GM19468 (cell line): ENCODE measurements around the gene GRWD1.

ENCODE experiments used
- ATAC-seq: cut with Tn5 transposase; IDR thresholded peaks from one replicate; pipeline ENCODE4 v1.9.1; 2021; ENCODE audit warnings: mild to moderate bottlenecking, moderate library complexity, moderate number of reproducible peaks; ENCODE audit not compliant: unreplicated experiment; ENCODE audit errors: extremely low read depth

Gene GRWD1

GRCh38 chr19:48455171-48455907, 9.6 kb downstream of the GRWD1 start, which contains the start of gene KCNJ14:
KCNJ14 (plus strand) TSS chr19:48455574; CDS start chr19:48461725, 6,151 bp downstream.
- no peak for ATAC-seq

DNA sequence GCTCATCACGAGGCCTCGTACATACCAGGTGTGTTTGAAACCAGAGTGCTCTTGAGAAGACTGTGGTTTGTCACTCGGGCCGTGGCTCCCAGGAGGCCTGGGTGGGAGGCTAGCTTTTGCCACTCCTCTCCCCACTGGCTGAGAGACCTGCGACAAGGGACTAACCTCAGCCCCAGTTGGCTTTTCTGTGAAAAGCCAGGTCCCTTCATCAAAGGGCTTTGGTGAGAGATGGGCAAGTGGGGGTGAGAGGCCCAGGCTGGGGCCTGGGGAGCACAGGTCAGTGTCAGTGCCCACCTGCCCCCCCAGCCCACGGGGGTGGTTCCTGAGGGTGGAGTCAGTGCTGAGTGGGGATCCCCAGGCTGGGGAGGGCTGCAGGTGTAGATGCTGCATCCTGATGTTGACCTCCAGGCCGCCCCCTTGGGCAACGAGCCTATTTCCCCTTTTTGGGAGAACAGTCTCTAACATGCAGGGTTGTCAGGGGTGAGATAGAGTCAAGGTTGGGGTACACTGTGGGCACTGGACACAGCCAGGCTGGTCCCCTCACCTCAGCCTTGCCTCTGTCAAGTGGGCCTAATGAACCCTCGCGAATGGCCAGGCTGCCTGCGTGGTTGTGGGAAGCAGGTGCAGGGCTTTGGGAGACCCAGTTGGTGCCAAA, 10.3 kb downstream of the GRWD1 start:
- no peak for ATAC-seq

DNA sequence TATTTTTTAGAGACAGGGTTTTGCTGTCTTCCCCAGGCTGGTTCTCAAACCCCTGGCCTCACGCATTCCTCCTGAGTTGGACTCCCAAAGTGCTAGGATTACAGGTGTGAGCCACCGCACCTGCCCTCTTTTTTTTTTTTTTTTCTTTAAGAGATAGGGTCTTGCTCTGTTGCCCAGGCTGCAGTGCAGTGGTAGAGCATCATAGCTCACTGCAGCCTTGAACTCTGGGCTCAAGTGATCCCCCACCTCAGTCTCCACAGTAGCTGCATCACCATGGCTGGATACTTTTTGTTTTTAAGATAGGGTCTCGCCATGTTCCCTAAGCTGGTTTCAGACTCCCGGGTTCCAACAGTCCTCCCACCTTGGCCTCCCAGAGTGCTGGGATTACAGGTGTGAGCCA, 11.1 kb downstream of the GRWD1 start:
- no peak for ATAC-seq

- ATAC-seq: no peak
These were observed 12.2 kb downstream of the GRWD1 start for GRCh38 chr19:48458016-48458415.

DNA sequence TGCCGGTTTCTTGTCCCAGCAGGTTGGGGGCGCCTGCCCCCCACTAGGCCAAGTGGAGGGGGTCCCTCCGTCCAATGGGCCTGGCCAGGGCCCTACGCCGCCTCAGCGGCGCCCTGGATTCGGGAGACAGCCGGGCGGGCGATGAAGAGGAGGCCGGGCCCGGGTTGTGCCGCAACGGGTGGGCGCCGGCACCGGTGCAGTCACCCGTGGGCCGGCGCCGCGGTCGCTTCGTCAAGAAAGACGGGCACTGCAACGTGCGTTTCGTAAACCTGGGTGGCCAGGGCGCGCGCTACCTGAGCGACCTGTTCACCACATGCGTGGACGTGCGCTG, 15.8 kb downstream of the GRWD1 start:
- ATAC-seq: no peak

DNA sequence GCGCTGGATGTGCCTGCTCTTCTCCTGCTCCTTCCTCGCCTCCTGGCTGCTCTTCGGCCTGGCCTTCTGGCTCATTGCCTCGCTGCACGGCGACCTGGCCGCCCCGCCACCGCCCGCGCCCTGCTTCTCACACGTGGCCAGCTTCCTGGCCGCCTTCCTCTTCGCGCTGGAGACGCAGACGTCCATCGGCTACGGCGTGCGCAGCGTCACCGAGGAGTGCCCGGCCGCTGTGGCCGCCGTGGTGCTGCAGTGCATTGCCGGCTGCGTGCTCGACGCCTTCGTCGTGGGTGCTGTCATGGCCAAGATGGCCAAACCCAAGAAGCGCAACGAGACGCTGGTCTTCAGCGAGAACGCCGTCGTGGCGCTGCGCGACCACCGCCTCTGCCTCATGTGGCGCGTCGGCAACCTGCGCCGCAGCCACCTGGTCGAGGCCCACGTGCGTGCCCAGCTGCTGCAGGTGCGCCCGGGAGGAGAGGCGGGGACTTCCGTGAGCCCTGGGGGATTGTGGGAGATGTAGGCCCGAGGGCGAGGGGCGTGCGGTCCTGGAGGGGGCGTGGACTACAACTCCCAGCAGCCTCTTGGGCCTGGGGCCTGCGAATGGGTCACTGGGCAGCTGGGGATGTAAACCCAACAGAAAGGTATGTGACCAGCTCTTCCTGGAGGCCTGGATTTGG, 16.3 kb downstream of the GRWD1 start:
- ATAC-seq: no peak

- no peak for ATAC-seq
These were observed 19.4 kb downstream of the GRWD1 start for GRCh38 chr19:48465215-48465614.

DNA sequence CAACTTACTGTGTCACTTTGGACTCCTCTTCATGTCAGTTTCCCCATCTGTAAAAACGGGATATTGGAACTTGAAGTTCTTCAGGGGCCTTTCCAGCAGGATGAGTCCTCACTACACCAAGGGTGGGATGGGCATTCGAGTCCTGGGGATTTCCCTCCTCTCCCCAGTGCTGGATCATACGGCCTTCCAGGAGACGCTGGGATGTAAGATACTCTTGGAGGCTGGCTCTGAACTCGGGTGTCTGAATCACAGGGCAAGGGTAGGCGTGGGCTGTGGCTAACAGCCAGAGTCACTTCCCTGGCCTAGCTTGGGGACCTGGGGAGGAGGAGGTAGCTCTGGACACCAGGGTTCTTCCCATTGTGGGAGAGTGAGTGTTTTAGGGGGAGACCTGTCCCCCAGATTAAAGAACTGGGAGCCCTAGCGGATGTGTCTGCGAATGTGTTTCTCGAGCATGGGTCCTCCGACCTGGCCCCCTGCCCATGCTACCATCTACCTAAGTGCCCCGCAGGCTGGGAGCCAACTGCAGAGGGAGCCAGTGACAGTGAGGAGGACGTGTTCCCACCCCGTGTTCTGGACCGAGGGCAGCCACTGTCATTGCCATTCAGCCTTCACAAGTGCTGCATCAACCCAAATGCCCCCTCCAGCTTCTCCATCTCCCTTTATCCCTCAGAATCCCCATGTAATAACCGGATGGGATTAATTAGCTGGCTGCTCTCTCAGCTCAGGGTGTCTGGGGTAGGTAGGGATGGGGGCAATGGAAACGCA, 21.0 kb downstream of the GRWD1 start:
- ATAC-seq: no peak

GRCh38 chr19:48468772-48469288, 23.0 kb downstream of the GRWD1 start:
- peak; percentile 84 for ATAC-seq

DNA sequence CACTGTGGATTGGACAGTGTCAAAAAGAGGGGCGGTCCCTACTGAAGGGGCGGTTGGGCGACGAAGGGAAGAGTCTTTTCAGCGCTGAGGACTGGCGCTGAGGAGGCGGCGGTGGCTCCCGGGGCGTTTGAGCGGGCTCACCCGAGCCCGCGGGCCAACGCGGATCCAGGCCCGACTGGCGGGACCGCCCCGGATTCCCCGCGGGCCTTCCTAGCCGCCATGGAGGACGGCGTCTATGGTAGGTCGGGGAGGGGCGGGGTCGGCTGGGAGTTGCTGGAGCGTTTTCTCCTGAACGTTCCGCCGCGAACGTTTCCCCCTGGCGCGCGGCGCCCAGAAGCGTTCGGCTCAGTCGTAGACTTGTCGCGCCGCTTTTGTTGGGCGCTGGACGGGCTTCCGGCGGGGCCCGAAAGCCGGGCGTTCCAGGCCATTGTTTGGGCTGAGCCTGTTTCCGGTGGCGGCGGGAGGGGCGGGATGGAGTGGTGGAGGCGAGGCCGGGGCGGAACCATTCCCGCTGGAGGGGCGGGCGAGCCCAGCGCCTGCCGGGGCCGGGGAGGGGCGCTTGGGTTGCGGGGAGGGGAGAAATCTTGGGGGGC, 23.6 kb downstream of the GRWD1 start, which contains the start of gene CYTH2:
TSS of gene CYTH2 (plus strand) at position 81 of the 593 bp plus-strand sequence. CDS start at position 220, 139 bp downstream.
- no peak for ATAC-seq

DNA sequence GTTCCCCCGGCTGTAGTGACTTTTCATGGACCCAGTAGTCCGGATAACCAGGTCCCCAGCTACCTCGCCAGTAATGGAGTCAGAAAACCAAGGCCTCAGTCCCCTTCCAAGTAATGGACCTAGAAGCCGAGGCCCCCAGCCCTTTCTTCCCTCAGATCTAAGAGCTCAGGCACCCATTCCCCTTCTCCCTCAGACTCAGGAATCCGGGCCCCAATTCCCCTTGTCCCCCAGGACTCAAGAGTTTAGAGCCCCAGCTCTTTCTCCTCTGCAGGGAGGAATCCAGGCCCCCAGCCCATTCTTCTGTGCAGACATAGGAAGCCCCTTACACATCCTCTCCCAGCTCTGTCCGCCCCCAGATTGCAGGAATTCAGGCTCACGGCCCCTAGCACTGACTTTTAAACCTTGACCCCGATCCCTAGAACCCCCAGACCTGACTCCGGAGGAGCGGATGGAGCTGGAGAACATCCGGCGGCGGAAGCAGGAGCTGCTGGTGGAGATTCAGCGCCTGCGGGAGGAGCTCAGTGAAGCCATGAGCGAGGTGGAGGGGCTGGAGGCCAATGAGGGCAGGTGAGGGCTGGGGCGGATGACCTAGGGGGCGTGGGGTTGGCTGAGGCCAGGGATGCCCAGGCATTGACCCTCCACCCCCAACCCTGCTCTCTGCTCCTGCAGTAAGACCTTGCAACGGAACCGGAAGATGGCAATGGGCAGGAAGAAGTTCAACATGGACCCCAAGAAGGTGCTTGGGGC, 24.3 kb downstream of the GRWD1 start:
- no peak for ATAC-seq

GRCh38 chr19:48470856-48471255, 25.1 kb downstream of the GRWD1 start:
- ATAC-seq: no peak

- no peak for ATAC-seq
These were observed 26.1 kb downstream of the GRWD1 start for GRCh38 chr19:48471836-48472235.

DNA sequence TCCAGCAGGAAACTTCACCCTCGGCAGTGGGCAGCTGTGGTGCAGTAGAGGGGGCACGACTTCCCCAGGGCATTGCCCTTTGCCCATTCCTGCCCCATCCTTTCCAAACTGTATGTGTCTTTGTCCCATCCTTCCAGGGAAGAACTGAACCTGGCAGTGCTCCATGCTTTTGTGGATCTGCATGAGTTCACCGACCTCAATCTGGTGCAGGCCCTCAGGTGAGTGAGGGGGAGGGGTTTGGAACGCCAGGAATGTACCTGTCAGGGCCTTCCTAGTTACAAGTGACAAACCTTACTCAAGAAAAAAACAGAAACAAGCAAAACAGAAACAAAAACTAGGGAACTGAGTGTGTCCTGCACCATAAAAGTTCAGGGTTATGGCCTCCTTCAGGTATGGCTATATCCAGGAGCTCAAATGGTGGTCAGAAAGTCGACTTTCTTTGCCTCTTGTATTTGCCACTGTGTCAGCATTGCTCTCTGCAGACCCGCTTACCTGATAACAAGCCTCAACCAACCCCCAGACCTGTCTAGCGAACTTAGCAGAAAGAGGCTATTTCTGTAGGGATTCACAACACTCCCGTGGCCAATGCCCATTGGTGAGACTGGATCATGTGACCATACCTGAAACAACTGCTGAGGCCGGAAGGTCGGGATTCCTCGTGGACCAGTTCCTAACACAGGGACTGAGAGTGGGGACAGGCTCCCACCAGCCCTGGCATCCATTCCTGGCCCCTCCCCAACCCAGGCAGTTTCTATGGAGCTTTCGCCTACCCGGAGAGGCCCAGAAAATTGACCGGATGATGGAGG, 27.6 kb downstream of the GRWD1 start:
- ATAC-seq: no peak

- no peak for ATAC-seq
These were observed 28.4 kb downstream of the GRWD1 start for GRCh38 chr19:48474084-48474592.

DNA sequence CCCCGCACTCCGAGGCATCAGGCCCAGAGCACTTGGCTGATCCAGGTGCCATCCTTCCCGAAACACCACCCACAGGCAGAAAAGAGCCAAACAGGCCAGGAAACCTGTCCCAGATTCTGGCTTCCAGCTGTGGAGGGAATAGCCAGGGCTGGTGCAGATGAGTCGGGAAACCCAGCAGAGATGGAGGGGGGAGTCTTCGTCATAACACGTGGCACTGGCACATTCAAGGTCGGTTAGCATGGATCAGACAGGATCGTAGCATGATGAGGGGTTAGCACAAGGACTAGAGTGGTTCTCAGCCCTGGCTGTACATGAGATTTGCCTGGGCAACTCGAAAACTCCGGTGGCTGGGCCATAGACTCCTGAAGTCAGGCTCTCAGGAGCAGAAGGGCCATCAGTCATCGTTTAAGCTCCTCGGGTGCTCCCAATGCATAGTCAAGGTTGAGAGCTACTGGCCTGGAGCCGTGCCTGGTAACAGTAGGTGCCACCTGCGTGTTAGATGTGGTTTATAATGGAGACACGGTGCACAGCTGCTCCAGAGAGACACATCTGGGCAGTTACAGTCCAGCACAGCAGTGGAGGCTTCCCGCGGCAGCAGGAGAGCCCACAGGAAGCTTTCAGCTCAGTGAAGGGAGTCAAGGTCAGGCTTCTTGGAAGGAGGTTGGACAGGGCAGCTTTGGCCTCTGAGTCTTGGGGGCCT, 29.7 kb downstream of the GRWD1 start:
- ATAC-seq: no peak

GRCh38 chr19:48476176-48476575, 30.4 kb downstream of the GRWD1 start:
- ATAC-seq: no peak
